GM19438 (cell line): ENCODE measurements around the gene MAP6D1.
A peak's percentile ranks its signal among the peaks of the same experiment; 100 is the strongest.
"Not testable (repeated sequence)": the region's sequence is repeated elsewhere in the genome, so short reads cannot be mapped to it uniquely, and the experiment has no call there.

Experiments
- ATAC-seq: cut with Tn5 transposase; IDR thresholded peaks from one replicate; pipeline ENCODE4 v1.9.1; 2021; ENCODE audit warnings: low read depth; ENCODE audit not compliant: unreplicated experiment

MAP6D1 gene

GRCh38 chr3:183802989-183803388 lies 22.4 kb downstream of the MAP6D1 start:
- no peak for ATAC-seq

GRCh38 chr3:183801601-183802000 lies 23.8 kb downstream of the MAP6D1 start:
- ATAC-seq, result no peak

GRCh38 chr3:183800243-183800863 lies 25.0 kb downstream of the MAP6D1 start:
- no peak for ATAC-seq

DNA sequence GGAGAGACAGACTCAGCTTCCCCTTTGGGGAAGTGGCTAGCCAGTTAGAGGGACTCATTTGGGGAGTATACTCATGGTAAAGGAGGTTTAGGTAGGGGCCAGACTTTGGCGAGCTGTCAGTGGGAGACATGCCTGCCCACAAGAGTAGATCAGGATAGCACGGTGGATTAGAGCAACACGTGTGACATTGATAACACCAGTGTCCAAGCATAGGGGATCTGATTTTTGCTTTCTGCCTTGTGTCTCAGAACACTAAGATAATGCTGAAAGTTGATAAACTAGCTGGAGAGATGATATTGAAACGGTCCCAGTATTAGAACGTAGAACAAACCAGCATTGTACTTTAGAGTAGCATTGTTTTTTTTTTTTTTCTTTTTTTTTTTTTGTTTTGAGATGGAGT lies 25.9 kb downstream of the MAP6D1 start:
- no peak for ATAC-seq

DNA sequence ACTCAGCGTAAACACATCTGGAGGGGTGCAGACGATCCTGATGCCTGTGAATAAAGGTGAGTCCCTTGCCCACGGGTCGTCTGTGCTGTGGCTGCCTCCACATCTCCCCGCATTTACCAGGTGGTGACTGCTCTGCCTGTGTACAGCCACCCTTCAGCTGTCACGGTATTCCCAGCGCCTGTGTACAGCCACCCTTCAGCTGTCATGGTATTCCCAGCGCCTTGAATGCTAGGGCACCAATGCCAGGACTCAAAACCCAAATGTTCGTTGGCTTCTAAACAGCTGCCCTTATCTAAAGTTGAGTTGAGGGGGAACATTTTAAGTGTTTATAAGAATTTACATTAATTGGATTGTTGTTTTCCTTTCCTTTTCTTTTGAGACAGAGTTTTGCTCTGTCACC lies 27.4 kb downstream of the MAP6D1 start:
- ATAC-seq, result no peak

DNA sequence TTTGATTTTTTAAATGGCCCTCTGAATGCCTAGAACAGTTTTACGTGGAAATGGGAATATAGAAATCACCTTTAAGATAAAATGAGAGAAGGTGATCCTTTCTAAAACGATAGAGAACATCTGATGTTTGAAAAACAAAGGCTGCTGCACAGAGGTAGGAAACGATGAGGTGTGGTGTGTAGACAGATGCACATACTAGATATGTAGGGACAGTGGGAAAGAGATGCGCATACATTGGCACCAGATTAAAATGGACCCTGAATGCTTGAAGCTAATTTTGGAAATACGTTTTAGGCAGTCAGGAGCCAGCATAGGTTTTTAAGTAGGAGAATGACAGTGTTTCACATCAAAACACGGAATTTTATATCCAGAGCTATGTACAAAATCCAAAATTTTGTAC lies 29.0 kb downstream of the MAP6D1 start:
- ATAC-seq, result no peak

DNA sequence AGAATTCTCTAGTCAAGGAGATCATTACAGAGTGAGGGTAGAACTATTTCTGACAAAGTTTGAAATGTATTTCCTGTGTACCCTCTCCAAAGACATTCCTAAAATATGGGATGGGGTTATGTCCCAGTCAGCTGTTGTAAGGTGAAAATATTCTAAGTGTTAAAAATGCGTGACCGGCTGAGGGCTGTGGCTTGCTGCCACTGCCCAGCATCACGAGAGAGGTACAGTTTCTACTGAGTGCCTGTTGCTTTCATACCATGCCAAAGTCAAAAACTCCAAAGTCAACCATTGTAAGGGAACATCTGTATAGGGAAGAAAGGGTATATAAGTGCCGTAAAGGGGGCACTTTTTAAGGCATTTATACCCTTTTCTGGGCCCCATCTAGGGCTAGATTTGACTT lies 30.9 kb downstream of the MAP6D1 start:
- no peak for ATAC-seq

GRCh38 chr3:183792976-183793375 lies 32.4 kb downstream of the MAP6D1 start:
- ATAC-seq, result no peak

DNA sequence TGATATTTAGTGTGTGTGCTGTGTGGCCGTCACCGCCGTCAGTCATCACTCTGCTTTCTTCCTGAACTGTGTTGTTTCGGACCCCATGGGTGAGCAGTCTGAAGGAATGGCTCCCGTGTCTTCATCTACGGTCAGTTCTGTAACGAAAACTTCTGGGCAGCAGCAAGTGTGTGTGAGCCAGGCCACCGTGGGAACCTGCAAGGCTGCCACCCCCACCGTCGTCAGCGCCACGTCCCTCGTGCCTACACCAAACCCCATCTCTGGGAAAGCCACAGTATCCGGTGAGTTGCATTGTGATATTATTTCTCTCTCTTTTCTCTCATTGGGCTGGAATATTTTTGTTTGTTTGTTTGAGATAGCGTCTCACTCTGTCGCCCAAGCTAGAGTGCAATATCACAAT lies 34.7 kb downstream of the MAP6D1 start:
- ATAC-seq, result no peak

GRCh38 chr3:183789826-183790225 lies 35.6 kb downstream of the MAP6D1 start:
- ATAC-seq, result no peak

DNA sequence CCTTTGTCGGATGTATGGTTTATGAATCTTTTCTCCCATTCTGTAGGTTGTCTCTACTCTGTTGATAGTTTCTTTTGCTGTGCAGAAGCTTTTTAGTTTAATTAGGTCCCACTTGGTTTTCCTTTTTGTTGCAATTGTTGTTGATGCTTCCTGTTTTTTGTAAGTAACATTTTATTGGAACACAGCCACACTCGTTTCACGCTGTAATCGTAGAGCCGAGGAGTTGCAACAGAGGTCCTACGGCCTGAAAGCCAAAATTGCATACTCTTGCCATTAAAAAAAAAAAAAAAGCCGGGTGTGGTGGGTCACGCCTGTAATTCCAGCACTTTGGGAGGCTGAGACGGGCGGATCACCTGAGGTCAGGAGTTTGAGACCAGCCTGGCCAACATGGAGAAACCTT lies 40.9 kb downstream of the MAP6D1 start:
- not testable (repeated sequence) for ATAC-seq

DNA sequence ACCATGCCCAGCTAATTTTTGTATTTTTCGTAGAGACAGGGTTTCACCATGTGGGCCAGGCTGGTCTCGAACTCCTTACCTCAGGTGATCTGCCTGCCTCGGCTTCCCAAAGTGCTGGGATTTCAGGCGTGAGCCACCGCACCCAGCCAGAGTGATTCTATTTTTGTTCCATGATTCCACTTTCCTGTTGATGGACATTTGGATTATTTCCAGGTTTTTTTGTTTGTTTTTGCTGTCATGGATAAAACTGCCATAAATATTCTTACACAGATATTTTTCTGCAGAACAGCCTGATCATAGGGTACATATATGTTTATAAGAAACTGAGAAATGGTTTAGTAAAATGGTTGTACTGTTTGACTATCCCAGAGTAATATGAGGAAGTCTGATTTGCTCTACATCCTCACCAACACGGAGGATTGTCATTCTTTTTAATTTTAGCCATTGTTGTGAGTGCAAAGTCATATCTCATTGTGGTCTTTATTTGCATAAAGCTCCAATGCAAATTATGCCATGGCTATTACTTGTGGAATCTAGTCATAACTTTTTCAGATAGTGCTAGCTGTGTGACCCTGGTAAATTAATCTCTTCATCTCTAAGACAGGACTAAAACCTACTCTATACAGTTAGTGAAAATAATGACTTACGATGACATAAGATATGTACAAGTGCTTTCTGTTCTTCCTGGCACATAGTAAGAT lies 42.7 kb downstream of the MAP6D1 start:
- ATAC-seq, result no peak

DNA sequence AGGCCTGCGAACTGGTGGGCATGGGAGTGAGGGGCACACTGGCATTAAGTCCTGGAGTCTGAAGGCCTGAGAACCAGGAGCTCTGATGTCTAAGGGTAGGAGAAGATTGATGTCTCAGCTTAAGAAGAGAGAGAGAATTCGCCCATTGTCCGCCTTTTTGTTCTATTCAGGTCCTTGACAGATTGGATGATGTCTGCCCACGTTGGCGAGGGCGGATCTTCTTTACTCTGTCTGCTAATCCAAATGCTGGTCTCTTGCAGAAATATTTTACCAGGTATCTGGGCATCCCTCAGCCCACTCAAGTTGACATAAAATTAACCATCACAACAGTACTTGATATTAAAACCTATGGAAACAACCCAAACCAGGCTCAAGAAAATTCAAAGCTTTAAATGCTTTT lies 44.1 kb downstream of the MAP6D1 start:
- ATAC-seq, result no peak

GRCh38 chr3:183779896-183780465 lies 45.4 kb downstream of the MAP6D1 start:
- ATAC-seq, result no peak

DNA sequence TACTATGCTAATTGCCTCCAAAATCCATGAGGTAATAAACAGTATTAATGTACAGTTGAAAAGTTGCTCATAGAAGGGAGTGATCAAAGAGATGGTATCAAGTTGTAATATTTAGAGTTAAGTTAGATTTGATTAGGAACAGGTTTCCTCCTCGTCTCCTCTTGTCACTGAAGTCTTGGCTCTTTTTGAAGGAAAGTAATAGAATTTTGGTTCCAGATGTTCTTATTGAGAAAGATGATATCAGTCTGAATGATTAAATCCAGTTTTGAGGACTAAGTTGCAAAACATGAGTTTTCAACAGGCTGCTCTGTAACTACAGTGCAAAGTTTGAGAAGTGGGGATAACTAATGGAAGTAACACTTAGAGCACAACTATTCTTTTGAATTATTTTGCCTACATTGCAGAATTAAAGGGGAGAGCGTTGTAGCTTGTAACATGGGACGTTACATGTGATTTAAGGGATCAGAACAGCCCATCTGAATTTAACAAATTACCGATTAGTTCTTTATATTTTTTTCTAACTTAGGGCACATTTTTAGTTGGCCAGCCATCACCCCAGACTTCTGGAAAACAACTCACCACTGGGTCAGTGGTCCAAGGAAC lies 48.3 kb downstream of the MAP6D1 start:
- no peak for ATAC-seq

GRCh38 chr3:183776451-183776850 lies 48.9 kb downstream of the MAP6D1 start:
- ATAC-seq, result not testable (repeated sequence)

GRCh38 chr3:183775781-183776180 lies 49.6 kb downstream of the MAP6D1 start:
- ATAC-seq, result no peak

DNA sequence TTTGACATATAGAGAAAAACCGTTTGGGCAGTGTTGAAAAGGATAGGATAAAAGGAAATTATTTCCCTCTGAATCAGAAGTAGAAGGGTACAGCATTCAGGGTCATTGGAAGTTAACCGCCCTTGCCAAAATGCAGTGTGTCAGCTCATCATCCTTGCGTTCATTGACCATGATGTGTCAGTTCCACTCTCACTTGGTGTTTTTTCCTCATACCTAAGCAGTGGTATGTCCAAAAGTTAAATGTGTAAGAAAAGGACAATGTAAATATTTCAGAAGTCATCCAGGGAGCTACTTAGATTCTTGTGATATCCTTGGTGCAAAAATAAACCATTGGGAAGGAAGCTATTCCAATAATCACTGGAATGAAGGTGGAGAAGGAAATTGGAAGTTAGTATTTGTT lies 50.7 kb downstream of the MAP6D1 start:
- no peak for ATAC-seq

GRCh38 chr3:183769453-183769852 lies 55.9 kb downstream of the MAP6D1 start:
- no peak for ATAC-seq

DNA sequence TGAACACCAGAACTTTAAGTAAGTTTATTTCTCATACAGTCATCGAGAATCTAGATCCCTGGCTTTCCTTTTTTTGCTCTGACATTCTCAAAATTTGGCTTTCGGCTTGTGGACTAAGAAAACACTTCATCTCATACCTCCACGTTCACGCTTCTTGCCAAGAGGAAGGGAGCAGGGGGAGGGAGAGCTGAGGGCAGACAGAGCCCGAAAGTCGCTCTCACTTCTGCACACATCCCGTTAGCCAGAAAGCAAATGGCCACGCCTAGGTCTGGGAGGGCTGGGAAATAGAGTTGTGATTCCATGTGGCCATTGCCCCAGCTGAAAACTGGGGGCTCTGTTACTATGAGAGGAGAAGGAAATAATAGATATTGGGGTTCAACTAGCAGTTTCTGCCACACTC lies 57.3 kb downstream of the MAP6D1 start:
- ATAC-seq, result no peak

- ATAC-seq, result peak; percentile 77
These were observed 58.4 kb downstream of the MAP6D1 start for GRCh38 chr3:183766745-183767606.
